Colon (tissue), 2 donors: ENCODE measurements around the gene PLCL1.

Experiments used
- FAIRE-seq: peaks from 2 replicates; lab custom pipeline; 2012; peaks lifted over from hg19 to GRCh38; lab: Jason Lieb, UNC
- donor health status: control.
- donor health status: control.

Gene PLCL1

DNA sequence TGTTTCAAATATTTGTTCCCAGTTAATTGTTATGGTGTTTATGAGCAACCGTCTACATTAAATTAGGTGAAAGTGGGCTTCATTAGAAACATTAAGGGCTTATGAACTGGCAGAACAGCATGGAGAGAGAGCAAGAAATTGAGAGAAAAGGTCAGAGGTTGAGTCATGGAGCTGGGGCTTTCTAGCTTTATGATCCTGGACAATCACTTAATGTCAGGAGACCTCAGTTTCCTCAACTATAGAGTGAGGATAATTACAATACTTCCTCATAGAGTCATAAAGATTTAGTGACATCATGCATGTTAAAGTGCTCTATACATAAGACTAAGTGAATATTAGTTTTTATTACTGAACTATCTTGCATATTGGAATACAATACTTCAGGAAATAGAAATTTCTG is 83.9 kb downstream of the PLCL1 start:
- no peak for FAIRE-seq

DNA sequence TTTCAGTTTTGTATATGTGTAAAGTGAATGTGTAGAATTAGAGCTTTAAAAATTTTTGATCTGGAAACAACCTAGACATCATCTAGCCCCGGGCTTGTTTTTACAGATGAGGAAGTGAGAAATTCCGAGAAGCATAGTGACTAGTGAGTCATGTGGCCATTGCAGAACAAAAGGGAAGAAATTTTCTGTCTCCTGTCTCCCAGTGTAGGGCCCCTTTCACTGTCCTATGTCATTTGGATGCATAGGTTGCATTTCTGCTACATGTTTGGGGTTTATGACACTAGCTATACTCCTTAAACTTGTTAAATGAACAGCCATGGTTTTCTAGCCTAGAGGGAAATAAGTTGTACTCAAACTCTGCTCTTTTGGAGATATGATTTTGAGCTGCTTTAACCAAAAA is 84.6 kb downstream of the PLCL1 start:
- FAIRE-seq, result no peak

DNA sequence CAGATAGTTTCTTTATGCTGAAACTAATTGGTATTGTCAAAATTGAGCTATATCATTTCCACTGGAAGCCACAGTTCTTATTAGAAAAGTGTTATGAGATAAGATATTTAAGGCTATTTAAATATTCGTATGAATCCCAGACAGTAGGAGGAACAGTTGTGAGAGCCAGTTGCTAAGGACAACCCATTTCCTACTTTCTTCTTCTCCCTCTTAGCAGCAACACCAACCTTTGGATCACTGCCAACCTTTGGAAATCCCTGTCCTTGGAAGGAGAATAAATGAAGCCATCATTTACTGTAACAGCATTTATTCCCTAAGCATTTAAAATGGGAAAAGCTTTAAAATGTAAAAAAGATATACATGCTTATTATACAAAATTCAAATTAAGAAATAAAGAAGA is 85.8 kb downstream of the PLCL1 start:
- FAIRE-seq, result no peak

DNA sequence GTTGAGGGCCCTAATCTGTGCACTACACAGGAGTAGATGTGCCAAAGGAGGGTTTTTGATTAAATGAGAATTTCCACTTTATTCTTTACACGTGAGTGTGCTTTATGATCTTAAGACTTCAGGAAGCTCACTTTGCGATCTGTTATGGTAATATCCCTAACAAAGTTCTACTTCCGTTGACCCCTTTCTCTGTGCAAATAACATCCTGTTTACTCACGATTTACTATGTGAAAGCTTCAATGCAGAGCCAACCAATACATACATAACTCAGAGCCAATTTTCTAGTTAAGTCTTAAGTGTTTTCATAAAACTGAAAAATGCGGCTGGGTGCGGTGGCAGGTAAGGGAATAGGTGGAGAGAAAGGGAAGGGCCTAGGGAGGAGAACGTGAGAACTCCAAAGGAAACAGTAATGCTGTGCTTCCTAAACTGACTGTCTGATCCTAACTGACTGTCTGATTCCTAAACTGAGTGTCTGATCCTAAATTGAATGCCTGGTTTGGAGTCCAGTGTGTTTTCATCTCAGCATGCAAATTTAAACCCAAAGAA is 87.6 kb downstream of the PLCL1 start:
- no peak for FAIRE-seq

DNA sequence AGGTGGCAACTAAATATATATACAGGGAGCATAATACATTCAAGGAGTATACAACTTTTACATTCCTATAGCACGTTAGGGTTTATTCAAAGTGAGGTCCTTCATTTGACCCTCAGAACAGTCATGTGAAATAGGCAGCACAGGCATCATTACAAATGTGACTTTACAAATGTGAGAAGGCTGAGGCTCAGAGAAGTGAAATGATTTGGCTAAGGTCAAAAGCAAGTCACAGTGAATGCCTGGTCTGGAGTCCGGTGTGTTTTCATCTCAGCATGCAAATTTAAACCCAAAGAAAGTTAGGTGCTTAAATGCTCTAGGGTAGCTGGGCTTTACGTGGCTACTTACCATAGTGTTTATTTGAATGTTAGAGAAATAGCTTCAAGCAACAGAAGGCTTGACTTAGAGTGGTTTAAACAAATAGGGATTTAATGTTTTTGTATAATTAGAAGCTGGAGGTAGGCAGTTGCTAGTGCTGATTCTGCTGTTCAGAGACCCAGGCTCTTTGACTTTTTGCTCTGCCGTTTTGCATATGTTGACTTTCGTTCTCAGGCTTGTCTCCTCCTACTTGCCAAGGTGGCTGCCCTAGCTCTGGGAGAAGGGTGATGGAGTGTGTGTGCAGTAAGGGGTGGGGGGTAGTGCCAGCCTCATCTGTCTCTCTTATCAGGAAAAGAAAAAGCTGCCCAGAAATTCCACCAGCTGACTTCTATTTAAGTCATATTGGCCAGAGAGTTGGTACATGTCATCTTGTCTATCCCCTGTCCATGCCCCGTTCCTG is 89.2 kb downstream of the PLCL1 start:
- FAIRE-seq, result no peak

DNA sequence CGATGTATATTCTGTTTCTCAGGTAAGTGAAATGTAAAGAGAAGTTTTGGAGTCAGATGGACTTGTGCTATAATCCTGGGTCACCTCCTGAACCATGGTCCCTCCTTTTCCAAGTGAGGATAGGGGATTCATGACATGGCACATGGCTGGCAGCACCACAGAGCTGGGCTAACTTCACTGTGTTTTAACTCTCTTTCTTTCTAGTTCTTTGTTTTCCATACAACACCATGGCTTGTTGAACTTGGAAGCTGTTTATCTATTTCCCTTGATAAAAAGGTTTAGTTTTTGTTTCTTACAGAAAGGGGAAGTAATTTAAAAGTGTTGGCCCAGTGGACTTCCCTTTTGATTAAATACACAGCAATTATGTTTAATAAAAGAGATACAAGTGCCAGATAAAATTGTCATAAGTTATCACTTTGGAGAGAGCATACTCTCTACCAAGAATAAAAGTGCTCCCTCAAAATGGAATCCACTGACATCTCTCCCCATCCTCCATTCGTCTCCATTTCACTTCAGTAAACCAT is 90.4 kb downstream of the PLCL1 start:
- no peak for FAIRE-seq

DNA sequence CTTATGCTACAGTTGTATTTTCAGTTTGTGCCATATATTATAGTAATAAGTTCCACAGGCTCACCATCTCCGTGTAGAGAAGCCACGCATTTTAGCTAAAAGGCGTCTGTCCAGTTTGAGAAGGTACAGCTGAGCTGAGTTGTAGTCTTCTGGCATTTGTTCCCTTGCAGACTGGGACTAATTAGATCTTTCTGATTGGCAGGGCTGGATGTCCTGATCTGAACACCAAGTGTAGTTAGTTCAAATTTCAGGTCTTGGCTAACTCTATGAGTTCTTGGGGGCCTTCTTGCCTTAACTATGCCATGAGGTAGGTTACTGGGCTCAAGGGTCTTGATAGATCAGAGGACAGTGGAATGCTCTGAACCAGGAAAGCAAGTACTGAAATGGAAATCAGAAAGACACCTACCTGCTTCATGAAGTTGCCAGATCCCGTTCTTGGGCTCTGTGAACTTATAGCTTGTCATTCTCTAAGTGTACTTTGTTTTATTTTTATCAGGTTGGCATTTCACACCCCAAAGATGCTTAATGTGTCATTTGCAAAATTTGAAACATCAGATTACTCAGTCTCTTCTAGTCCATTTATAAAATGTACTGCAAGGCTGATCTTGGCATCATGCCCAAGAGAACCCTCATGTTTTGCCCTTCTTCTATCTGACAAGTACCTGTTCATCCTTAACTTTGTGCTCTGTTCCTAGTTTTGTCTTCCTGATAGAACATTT is 93.7 kb downstream of the PLCL1 start:
- no peak for FAIRE-seq

DNA sequence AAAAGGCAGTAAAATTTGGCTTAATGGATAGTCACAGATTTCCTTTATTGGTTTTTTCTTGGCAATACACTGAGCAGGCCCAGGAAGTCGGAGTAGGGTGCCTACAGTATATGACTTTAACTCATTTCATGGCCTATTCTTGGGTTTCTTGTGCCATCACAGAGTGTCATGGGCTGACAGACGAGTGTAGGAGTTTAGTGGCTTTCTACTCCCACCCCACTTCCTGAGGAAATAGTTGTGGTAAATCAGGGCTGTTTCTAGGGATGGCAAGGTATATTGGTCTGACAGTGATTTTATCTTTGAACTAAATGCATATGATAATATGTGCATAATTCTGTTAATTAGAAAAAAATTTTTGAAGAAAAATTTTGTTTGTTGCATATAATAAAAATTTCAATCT is 100.1 kb downstream of the PLCL1 start:
- peak; percentile 21 for FAIRE-seq

DNA sequence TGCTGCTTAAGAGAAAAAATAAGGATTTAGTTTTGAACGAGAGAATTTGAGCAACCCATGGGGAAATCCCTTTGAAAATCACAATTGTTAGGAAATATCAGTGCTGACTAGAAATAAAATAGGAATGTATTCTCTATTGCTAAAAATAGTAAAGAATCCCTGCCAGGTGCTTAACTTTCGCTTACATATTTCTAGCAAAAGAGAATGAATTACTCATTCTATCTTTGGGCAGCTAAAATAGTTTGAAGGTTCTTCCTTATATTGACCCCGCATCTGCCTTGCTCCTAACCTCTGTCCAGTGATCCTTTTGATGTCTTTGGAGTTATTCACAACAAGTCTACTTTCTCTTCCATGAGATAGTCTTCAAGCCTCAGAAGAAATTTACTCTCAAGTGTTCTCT is 103.8 kb downstream of the PLCL1 start:
- no peak for FAIRE-seq

DNA sequence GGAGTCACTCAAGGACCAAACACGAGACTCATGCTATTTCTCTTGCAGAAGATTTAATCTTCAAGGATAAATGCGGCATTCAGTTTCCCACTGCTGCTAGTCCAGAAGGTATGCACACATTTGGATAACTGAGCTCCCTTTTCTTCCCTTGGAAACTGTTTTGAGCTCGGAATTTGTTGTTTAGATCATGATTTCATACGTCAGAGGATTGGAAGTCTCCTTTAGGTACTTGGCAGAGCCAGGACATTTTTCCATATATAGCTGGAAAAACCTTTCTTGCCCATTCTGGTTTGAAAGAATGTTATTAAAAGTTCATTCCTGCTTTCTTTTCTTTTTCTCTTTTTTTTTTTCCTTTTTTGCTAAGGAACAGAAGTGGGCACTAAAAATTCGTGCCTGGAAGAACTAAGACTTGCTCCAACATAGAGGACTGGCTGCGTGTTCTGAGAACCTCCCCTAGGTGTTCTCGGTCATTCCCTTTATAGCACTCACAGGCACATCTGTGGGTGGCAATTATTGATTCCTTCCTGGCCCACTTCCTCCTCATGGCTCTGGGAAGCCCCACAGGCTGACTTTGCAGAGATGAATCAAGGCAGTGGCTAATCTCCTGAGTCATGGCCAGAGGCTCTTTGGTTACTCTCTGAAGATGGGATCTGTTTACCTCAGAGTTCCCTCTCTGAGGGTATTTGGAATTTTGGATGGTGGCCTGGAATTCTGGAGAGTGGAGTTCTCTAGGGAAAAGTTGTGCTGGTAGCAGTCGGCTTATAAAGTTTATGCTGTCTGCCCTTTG is 104.8 kb downstream of the PLCL1 start:
- no peak for FAIRE-seq

DNA sequence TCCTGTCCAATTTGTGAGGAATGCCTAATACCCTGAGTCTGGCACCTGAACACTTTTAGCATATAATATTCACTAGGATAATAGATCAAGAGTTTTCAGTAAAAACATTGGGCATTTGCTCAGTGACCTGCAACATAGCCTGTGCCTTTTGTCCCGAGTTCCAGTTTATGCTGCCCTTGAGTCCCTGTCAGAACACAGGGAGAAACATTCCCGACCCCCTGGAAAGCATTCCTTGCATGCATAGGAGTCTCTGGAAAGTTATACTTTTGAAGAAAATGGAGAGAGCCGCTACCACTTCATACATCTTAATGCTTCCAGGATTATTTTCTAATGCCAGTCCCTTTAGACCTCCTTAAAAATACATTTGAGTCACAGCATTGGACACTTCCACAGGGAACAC is 107.3 kb downstream of the PLCL1 start:
- FAIRE-seq, result no peak

DNA sequence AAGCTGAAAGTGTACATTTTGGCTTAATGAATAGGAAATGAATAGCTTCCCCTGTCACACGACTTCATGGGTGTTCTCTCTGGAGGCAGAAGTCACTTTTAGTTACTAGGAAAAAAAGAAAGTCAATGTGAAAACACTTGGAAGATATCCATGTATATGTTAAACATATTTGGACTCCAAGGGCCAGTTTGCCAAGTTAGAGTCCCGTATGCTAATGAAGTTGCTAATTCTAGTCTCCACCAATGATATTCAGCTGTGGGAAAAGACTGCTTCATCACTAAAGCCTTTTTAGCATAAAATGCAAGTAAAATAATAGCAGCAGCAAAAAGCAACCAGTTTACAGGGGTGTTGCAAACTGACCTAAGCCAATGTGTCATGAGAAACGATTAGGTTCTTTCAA is 108.7 kb downstream of the PLCL1 start:
- FAIRE-seq, result no peak

DNA sequence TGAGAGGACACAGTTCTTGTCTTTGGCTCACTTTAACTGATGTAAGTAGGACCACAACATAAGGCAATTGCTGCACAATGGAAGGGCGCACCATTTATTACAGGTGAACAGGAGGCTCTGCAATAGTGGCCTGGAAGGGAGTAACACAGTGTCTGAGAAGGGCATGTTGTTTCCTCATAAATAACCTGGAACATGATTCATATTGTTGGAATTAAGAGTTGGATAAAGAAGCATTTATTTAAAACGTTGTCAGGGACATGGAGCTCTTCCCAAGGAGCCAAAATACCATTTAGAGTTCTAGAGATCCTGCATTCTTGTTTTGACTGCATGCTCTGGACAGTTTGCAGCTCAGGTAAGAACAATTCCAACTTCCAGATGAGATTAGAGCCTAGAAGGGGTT is 110.4 kb downstream of the PLCL1 start:
- no peak for FAIRE-seq

DNA sequence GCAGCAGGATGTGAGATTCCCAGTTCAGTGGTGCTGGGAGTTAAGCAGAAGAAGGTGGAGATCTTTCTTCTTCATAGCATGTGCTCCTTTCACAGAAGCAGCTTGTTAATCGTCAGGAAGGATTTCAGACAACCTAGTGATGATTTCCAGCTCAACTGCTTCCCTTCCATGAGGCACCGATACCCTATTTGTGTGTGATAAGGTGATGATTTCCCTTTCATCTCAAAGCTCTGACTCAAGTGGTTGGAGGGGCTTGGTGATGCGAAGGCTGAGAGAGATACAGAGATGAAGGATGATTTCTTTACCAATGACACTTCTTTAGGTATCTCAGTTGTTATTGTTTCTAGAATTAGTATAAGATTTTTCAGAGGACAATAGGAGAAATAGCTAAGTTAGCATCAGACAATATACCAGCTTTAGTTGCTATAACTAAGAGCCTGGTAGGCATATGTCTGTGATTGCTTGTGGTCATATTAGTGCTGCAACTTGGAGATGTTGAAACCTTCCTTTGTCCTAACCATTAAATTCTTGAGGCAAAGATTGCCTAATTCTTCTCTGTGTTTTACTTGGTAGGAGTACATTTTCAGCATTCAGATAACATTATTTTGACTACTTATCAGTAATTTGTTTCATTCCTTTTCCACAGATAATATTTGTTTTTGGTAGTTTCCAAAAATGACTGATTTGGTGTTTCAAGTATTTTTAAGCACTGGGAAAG is 111.3 kb downstream of the PLCL1 start:
- FAIRE-seq, result no peak

DNA sequence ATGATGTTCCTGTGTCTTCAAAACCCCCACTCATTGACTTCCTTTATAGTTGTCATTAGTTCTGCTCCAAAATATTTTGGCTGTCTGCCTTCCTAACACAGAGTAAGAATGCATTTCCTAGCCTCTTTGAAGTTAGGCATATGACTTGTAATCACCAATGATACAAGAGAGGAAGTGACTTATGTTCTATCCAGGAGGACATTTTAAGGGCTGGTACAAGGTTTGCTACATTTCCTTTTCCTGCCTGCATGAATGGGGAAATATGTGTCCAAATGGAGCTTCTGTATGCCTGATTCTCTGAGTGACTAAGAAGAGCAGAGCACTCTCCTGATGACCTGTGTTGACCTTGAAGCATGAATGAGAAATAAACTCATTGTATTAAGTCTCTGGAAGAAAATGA is 115.1 kb downstream of the PLCL1 start:
- FAIRE-seq, result no peak

DNA sequence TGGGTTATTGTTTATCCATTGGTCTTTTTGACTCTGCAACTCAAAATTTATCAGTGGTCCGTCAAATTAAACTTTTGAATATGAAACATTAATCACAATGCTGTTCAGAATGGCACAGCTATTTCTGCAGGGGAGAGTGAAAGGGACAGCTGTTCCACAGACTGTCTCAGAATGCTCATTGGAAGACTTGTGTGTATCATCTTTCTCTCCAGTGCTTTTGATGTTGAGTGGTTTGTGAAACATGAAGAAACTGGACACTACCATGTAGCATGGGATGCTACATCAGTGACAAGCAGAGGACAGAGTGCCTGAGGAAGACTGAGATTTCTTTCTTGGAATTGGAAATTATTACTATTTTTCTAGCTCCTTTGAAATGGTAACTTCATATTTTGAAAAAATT is 115.7 kb downstream of the PLCL1 start:
- FAIRE-seq, result no peak

DNA sequence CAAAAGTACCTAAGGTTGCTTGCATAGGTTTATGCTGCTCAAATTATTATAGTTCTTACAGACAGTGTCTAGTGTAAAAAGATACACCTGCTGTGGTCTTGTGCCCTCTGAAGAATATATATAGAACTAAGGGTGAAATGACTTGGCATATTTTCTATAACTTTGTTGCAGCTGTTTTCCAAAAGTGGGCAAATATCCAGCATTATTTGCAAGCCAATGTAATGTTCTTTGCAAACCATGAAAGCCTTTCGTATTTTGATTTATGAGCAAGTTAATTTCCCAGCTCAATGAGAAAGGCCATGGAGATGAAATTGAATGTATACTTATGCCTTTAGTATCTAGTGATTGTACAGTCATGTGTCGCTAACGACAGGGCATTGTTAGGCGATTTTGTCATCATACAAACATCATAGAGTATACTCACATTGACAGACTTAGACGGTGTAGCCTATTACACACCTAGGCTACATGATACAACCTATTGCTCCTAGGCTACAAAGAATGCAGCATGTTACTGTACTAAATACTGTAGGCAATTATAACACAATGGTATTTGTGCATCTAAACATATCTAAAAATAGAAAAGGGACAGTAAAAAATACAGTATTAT is 116.3 kb downstream of the PLCL1 start:
- no peak for FAIRE-seq

DNA sequence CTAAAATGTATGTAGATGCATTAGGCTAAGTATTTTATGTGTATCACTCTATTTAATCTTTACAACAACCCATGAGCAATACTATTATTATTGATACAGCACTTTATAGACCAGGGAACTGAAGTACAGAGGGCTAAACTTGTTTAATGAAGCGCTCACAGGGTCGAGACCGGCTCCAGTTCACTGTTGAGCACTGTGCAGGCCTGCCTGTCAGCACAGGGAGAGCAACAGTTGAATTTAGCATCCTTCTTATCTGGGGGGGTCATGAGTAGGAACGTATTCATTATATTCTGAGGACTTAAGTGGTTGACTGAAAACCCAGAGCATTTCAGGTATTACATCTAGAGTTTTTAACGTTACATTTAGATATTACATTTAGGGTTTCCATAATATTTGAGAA is 120.1 kb downstream of the PLCL1 start:
- no peak for FAIRE-seq

DNA sequence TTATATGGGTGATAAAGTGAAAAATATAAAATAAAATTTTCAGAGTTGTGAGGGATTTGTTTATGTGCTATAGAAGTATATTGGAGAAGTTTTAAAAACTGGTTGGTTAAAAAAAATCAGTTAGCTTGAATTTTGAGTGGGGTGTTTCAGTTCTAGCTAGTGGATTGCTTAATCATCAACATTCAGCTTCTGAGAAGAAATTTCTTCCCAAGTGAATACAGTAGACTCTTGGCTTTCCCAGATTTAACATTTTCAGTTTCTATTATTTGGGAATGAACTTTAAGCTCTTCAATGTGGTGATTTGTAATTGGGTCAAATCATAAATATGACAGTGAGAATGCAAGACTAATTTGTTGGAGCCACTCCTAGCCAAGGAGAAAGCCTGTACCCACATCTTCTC is 120.8 kb downstream of the PLCL1 start:
- FAIRE-seq, result no peak

DNA sequence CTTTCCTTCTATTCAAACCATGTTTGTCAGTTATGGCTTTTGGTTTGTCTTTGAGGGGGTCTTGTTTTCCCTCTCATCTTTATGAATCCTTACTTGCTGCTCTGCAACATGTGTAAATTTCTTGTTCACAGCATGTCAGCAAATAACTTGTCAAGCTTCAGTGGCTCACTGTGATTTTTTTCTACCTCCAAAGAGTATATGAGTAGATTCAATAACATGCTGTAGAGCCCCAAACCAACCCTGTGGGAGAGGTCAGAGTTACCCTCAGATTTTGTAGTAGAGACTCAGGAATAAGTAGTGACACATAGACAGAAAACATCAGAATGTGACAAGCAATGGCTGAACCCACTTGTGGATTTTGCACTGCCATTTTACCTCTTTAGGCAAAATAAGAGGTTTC is 121.6 kb downstream of the PLCL1 start:
- no peak for FAIRE-seq

DNA sequence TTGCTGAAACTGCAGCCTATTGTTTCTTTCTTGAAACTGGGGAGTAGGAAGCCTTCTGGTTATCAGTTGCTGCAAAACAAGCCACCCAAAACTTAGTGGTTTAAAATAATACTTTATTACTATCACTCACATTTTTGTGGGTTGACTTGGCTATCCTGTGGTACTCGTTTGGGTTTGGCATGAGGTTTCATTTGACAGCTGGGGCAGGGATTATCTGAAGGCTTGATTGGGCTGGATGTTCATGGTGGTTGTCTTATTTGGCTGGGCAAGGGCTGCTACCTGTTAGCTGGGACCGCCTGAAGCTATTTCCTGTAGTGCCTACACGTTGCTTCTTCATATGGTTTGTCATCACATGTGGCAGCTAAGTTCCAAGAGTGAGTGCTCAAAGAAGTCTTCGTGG is 122.3 kb downstream of the PLCL1 start:
- no peak for FAIRE-seq

DNA sequence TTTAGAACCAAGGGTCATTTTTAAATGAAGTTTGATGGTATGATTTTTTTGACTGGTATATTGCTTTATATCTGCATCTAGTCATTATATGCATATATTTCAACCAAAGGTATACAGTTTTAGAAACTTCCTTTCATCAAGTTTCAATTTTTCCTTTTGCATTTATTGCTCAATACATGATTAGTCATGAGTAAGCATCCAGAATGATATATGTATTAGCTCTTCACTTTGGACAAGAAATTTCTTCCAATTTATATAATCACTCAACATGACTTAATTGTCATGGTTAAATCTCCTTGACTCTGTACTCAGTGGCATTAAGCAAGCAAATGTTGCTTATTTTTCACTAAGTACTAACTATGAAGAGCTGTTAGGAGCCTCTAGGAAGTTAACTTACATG is 123.6 kb downstream of the PLCL1 start:
- no peak for FAIRE-seq
